ENCODE measurements around the gene NEUROG1. TPM values are rescaled to one million over a fixed set of nuclear protein-coding genes. Genes with fewer than 3 reads are reported as not detected.

NEUROG1 gene
- total RNA-seq, 1 donor from 2014 or later: not detected

DNA sequence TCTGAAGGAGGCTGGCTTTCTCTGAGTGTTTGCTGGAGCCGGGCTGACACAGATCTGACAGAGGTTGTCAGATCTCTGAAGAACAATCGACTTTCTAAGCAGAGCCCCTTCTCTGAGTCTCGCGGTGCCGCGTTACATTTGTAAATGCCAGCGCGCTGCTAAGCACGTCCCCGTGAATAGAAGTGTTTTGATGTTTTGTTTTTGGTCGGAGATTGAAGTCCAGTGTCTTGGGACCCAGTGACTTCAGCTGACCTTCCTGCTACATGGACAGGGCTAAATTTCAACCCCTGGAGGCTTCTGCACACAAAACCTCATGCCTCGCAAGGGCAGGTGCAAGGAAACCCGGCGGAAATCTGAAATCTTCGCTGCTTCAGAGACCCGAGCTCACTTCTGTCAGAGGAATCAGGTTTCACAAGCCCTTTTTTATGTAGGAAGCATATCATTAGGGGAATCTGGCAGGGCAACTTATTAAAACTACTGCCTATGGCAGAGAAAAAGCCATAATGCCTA is 27.2 kb downstream of the NEUROG1 start:
- DNase-seq (ENCODE audit: low spot score in 2 of 2): peak in 1 of 2 donors; percentile 45
- Histone ChIP-seq H3K27ac (no peak overlapping the region), H3K9me3 (no peaks in the 10 kb centered on the region), H3K36me3 (no peaks in the 10 kb centered on the region), H3K27me3 (no peaks in the 10 kb centered on the region), H3K4me1 (no peaks in the 10 kb centered on the region), H3K4me3 (no peak overlapping the region)
- intact Hi-C loops (cut with DNase I): no loop called here
- no peak for TF ChIP-seq CTCF (IDR thresholded peaks at IDR 0.05)

- H3K27me3 ChIP-seq: no peaks in the 10 kb centered on the region
- intact Hi-C loops (cut with DNase I): no loop called here
- DNase-seq (ENCODE audit: low spot score in 2 of 2): no peak
- H3K27ac ChIP-seq: no peak overlapping the region
- no peaks in the 10 kb centered on the region for H3K9me3 ChIP-seq
- H3K4me3 ChIP-seq: no peak overlapping the region
- TF ChIP-seq CTCF (IDR thresholded peaks at IDR 0.05): no peak
- no peaks in the 10 kb centered on the region for H3K4me1 ChIP-seq
- no peaks in the 10 kb centered on the region for H3K36me3 ChIP-seq
Observed at GRCh38 chr5:135505973-135506372, 29.8 kb downstream of the NEUROG1 start.

GRCh38 chr5:135504376-135504775 is 31.4 kb downstream of the NEUROG1 start:
- no peaks in the 10 kb centered on the region for H3K4me1 ChIP-seq
- TF ChIP-seq CTCF (IDR thresholded peaks at IDR 0.05): no peak
- DNase-seq (ENCODE audit: low spot score in 2 of 2): no peak
- H3K36me3 ChIP-seq: no peaks in the 10 kb centered on the region
- H3K27ac ChIP-seq: no peak overlapping the region
- no peak overlapping the region for H3K4me3 ChIP-seq
- H3K9me3 ChIP-seq: no peaks in the 10 kb centered on the region
- intact Hi-C loops (cut with DNase I): no loop called here
- H3K27me3 ChIP-seq: no peaks in the 10 kb centered on the region

GRCh38 chr5:135503871-135504270 is 31.9 kb downstream of the NEUROG1 start:
- no peaks in the 10 kb centered on the region for H3K4me1 ChIP-seq
- no peak for DNase-seq (ENCODE audit: low spot score in 2 of 2)
- no peaks in the 10 kb centered on the region for H3K9me3 ChIP-seq
- no peaks in the 10 kb centered on the region for H3K36me3 ChIP-seq
- H3K27ac ChIP-seq: no peak overlapping the region
- no peak for TF ChIP-seq CTCF (IDR thresholded peaks at IDR 0.05)
- no peaks in the 10 kb centered on the region for H3K27me3 ChIP-seq
- H3K4me3 ChIP-seq: no peak overlapping the region
- intact Hi-C loops (cut with DNase I): no loop called here

DNA sequence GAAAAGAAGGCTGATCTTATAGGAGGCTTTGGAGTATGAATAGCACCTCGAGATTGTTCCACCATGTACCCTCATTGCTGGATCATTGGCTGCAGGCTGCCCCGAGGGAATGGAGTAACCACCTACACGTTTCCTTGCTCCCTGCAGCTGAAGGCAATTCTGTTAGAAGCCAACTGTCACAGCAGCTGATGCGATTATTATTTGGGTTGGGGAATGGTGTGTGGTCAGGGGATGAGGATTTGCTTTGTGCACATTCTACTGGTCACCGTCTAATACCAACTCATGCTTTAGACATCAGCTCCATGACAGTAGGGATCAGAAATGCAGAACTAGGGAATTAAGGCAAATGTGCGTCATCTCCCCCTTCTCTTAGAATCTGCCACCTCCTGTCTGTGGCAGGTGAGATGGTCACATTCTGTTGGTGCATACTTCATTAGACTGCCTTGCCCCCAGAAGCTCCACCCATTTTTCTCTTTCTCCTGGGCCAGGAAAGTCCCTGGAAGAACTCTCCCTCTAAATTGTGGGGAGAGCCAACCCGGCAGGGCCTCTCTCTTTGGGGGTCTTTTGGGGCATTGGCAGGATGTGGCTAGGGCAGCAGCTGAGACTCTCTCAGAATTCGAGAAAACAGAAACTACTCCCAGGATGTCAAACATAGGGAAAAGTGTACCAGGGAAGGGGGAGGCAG is 32.8 kb downstream of the NEUROG1 start:
- DNase-seq (ENCODE audit: low spot score in 2 of 2): peak in 1 of 2 donors; percentile 21
- no peak overlapping the region for H3K27ac ChIP-seq
- TF ChIP-seq CTCF (IDR thresholded peaks at IDR 0.05): no peak
- no peak overlapping the region for H3K4me3 ChIP-seq
- intact Hi-C loops (cut with DNase I): no loop called here
- H3K4me1 ChIP-seq: no peaks in the 10 kb centered on the region
- H3K27me3 ChIP-seq: no peaks in the 10 kb centered on the region
- H3K9me3 ChIP-seq: no peaks in the 10 kb centered on the region
- H3K36me3 ChIP-seq: no peaks in the 10 kb centered on the region

Measured in ascending aorta (tissue), 2 donors.